NCI-H774 (cell line): ENCODE results near the gene DNM3.

Experiments
- DNase-seq: peaks from one replicate; lab custom pipeline; 2025; lab: John Stamatoyannopoulos, UW

Gene DNM3

DNA sequence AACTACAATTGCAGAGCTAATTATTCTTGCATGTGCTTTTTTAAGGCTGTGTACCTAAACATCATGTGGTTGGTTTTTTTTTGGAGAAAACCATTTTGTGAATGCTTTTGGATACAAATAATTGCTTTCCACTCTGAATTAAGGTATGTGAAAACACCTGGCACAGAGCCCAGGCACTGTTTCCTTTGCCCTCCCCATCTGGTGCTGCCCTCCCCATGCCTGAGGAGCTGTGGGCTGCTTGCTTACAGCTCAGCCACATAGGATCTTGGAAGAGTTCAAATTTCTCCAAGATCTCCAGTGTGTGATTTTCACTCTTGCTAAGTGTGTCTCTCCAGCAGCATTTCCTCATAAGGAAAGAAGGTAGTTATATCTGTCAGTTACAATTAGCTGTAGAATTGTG lies 27.8 kb downstream of the DNM3 start:
- DNase-seq: no peak

DNA sequence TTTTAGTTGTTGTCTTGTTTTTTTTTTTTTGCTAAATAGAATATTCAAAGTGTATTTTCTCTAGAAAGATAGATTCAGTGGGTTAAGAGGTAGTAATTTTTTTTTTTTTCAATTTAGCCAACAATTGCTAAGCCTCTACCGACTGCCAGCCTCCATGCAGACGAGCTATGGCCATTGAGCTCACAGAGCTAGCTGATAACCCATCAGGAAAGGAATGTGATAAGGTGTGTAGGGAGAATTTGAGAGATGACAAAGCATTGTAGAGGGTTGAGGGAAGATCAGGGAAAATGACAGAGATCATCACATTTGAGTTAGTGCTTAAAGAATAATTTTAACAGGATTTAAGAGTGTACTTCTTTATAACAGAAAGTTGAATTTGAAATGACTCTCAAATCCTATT lies 30.6 kb downstream of the DNM3 start:
- DNase-seq: no peak

DNA sequence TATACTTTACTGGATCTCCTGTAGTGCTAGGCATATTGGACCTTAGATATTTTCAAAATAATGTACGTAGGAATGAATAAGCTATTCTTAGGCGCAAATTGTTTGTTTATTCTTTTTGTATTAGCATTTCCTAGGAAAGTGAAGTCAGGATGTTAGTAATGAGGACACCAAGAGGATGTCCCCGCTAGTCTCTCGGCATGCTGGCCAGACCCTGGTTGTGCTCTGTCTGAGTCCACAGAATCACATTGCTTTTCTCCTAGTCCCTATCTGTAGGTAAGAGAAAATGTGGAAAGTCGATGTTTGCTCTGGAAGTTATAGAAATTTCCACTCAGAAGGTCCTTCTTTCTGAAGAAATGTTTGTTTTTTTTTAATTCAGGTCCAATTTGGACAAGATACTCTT lies 31.1 kb downstream of the DNM3 start:
- DNase-seq: no peak

DNA sequence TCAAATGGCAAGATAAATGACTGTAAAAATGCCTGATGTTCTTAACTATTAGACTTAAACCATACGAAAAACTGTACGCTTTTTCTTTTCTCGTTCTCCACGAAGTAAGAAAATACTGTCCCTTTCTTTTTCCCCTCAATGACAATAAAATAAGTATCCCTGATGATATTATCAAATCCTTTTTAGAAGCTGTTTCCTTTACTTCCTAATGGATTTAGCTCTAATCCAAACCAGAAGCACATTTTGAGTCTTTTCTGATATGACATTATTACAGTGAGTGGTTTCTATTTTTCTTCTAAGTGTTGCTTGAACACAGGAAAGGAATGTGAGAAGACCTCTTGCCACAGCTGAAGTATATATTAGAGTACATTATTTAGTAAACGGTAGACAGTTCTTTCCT lies 32.4 kb downstream of the DNM3 start:
- DNase-seq: no peak

DNA sequence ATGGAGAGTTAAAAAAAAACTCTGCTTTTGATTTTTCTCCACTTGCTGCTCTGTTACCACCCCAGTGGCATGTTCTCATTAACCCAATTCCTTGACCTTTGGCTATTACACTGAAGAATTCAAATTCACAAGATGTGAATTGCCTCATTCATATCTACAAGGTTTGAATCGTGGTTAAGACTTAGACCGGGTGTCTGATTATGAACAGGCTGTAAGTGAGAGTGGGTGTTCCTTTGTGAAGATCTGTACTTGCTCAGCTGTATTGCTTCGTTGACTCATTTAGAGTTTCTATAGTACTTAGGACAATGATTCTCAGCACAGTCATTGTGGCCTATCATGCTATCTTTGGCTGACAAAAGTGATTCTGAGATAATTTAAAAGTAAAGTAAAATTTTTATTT lies 36.4 kb downstream of the DNM3 start:
- no peak for DNase-seq

DNA sequence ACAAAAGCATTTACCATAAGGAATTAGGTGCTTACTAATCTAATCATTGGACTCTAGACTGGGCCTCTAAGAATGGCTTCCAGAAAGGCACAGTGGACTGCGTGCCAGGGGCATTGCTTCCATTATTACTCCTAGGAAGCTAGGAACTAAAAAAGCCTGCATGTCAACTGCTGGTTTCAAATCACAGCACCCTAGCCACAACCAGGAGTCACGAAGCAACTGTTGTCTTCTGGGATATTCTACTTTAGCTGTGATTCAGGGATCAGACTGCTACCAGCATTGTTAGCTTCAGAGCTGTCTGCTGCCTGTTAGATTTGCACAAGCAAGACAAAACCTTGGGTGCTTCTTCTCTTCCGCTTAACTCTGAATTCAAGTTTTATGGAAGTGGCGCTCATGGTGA lies 38.3 kb downstream of the DNM3 start:
- DNase-seq: no peak

DNA sequence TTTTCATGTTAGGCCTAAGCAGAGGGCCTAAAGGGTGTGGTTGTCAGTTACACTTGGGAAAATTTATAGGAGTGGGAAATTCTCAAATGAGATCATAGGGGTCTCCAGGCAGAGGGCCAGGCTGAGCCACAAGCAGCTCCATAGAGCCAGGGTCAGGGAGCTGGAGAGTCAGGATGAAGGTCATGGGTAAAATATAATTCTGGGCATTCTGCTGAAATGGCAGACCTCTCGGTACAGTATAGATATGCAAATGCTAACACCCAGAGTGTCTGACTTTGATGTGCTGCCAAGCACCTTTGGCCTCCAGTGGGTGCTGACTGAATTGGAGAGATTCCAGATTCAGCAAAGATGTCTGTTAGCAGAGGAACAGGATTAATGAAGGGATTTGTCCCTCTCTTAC lies 40.1 kb downstream of the DNM3 start:
- DNase-seq: no peak

DNA sequence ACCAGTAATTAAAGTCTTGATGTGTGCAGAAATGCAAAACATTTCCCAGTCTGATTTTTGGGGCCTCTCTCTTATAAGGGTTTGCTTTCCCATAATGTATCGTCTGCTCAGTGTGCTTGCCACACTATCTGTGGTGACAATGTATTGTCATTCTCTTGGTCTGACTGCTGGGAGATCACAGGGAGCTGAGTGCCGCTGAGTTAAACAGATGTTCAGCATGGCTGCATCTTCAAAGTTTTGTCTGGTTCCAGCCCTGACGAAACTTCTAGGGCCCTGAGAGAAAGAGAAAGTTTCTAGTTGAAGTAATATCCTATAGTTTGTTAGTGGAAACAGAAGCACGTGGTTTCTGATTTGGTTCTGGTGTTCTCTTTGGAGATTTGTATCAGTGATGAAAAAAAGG lies 42.6 kb downstream of the DNM3 start:
- DNase-seq: no peak

DNA sequence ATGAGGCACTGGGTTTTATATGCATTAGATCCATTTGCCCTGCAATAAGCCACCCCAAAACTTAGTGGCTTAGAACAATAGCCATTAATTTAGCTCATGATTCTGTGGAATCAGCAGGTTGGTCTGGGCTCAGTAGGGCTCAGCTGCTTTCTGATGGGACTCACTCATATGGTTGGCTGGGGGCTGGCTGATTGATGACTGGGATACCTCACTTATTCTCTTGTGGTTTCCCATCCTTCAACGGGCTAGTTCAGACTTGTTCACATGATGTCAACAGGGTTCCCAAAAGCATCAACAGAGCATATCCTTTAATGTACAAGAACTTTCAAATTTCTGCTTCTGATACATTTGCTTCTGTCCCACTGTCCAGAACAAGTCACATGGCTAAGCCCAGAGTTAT lies 43.2 kb downstream of the DNM3 start:
- DNase-seq: no peak

DNA sequence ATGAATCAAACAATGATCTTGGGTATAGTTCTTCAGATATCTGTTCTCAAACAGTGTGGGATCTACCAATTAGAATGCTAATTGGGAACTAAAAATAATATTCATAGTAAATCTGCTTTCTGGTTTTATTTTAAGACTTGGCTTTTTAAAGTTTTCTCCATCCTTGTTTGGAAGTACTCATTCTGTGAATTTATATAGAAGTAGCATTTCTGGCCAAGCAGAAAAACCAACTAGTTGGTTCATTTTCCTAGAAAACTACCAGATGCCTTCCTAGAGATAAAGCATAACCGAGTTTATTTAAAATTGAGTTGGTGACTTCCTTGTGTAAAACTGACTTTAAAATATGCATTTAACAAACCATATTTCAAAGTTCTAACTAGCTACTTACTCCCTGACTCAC lies 48.8 kb downstream of the DNM3 start:
- no peak for DNase-seq

DNA sequence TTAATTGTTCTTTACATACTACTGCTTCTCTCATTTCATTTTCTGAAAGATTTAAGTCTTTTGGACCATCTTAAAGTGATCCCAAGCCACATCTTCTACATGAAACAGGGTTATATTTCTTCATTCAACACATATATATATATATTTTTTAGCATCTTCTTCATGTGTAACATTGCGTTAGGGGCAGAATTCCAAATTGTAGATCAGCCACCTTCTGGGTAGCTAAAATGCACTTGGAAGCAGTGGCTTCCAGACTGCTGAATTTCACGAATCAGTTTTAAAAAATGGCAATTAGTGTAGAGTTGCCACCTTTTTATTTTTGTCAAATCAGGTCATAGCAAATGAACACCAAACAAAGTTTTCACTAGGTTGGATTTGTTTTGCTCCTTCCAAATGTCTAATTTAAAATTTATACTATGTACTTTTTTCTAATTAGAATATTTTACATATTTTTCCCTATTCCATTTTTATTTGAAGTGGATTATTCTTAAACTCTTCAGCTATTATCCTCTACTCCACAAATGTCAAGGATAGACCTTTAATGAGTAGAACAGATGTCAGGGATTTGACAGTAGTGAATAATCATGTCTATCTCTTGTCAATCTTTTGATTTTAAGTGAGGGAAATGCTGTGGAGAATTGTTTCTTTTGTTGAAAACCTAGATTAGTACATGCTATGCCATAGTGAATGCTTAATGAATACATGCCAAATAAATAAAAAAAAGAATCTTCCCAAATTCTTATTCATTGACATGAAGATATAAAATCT lies 55.8 kb downstream of the DNM3 start:
- no peak for DNase-seq

DNA sequence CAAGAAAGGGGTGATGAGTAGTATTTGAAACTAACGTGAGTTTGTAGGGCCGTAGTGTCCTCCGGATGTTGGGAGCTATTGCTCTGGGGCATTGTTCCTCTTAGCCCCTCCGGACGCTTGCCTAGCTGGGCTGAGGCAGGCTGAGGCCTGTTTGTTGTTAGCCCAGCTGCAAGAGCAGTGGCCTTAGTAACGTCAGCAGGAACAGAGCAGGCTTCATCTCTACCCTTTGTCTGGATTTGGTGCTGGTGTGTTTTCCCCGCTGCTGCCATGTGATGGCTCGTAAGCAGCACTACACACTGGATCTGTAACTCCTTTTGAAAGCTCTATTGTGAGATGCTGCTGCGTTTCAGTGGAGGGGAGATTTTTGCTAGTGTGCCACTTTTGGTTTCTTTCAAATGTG lies 57.6 kb downstream of the DNM3 start:
- peak; percentile 72 for DNase-seq

DNA sequence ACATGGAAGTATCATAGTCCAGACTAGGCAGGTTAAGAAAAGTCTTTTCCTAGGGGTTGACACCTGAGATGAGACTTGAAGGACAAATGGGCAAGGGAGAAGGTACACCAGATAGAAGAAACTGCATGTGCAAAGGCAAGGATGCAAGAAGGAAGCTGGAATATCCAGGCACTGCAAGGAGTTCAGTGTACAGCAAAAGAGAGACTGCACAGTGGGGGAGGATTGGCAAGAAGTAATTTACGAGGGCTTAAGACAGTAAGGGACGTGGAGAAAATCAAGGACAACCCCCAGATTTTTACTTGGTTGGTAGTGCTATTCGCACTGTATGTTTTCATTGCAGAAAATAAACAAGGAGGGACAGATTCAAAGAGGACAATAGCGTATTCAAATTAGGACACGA lies 58.5 kb downstream of the DNM3 start:
- DNase-seq: no peak

DNA sequence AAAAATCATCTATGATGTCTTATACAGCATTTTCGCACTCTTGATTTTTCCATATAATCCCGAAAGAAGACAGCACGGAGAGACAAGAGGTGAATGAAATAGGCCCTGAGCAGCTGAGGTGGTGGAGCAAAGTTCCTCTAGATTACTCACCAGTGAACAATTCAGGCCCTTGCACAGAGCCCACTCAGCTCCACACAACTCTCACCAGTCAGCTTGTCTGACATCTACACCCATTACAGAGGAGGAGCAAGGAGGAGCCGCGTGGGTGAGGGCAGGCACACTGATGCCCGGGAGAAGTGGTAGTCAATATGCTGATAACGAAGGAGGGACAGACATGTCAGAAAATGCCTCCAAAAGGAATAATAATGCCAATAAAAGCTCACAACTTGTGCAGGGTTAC lies 59.9 kb downstream of the DNM3 start:
- DNase-seq: no peak

DNA sequence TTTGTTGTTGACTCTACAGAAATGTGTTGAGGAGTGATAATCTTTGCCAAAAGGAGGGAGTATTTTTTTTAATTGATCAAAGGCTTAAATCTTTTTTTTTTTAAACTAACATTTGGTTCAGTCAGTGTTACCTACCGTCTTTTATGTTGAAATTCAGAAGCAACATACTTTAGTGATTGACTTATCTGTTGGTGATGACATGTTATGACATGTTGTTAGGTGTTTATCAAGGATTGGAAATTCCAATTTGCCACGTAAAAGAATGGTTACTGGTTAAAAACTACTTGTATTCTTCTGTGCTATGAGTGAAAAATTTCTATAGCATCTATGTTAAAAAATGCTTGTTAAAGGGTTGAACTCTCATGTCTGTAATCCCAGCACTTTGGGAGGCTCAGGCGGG lies 61.2 kb downstream of the DNM3 start:
- DNase-seq: no peak

DNA sequence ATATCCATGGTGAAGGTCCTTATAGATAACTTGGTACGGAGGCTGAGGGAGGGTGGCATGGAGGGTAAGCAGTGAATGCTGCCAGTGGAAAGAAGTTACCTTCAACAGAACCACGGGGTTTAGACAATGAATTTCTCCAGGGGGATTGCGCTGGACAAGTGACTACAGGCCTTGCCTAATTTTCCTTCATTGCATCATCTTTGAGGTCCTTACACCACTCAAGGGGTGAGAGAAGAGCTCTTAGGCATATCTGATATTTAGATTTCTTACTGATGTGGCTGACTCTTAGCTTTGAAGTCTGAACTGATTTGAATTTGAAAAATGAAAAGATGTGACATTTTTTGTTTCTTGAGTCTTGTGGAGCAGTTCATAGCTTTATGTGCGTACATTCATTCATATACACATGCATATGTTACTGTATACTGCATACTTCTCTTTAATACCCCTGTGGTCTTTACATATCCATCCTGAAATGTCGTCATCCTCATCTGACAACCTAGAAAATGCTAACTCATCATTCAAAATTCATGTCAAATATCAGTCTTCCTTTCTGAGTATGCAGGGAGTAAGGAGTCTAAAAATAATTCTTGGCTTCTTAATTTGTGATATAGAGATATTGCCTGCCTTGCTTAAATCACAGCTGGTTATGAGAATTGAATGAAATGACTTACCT lies 63.6 kb downstream of the DNM3 start:
- DNase-seq: no peak

DNA sequence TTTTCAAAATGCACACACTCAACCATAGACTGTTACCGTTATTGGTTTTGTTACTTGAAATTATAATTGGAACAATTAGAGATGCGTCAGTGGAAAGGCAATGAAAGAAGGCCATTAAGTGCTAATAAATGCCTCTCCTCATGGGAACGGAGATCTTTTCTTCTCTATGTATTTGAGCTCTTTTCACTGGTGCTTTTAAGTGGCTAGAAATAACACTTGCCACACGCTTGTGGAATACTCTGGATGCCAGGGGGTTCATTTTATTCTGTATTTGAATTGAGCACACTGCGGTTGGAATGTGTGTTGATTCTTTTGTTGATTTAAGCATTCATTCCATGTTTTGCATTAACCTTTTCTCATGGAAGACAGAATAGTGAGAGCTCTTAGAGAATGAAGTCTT lies 68.4 kb downstream of the DNM3 start:
- DNase-seq: peak; percentile 43

DNA sequence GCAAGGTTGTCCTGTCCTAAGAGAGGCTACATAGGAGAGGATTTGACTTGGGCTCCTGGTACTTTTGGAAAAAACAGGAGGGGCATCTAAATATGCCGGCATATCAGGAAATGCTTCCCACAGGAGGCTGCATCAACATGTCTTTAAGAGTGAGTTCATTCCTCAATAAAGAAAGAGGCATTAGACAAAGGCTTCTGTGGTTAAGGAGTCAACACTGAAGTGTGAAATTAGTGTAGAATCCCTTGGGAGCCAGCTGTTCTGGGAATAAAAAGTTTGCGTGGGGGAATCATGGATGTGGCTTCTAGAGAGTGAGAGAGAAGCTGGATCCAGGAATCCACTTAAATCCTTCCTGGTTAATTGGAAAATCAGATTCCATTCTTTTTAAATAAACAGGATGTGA lies 69.5 kb downstream of the DNM3 start:
- no peak for DNase-seq

DNA sequence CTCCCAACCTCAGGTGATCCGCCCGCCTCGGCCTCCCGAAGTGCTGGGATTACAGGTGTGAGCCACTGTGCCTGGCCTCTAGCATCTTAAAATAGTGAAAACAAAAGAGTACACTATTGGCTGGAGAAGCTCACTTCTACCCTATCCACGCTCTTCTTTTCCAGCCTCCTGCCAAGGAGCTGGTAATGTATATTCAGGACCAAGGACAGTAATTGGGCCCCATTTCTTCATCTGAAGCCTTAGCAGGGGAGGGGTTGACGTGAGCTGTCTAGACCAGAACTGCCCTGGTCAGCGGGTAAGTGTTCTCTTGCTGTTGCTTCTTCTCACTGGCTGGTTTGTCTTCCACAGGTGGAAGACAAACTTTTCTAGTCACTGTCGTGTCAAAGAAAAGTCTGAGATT lies 70.2 kb downstream of the DNM3 start:
- DNase-seq: no peak

DNA sequence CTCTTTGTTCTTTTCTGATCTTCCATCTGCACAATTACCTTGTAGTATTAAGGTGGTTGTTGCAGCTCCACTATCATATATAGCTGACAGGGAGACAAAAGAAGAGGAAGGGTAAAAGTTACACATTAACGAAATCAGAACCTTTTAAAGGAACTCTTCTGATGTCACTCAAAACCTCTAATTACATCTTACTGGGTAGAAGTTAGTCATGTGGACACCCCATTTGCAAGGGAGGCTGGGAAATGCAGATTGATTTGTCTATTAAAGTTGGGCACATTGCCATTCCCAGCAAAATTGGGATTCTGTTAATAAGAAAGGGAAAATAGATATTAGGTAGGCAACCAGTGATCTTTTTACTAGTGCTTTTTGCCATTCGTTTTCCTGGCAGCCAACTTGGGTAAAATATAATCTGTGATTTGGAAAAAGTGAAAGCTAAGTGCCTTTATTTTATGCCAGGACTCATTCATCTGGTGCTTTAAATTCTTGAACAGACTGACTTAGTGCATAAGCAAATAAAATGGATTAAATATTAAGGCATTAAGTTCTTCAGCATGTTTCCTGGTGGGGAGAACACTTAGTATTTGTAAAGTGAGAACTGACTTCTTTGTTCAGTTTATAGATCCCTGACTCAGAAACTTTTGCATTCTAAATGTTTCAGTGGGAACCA lies 71.3 kb downstream of the DNM3 start:
- no peak for DNase-seq

DNA sequence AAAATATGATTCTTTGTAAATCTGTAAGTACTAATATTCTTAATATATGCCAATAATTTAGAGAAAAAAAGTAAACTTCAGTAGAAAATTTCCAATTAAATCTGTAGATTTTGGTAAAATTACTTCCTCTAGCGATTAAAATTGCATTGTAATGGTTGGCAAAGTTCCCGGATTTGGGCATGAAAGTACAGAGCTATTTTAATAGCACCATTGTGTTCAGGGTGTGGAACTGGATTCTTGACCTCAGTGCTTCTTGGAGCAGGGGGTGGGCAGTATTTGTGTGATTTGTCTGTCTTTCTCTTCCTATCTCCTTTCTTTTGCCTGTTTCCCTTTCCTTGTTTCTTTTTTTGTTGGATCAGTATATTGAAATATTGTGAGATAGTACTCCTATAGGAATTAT lies 72.1 kb downstream of the DNM3 start:
- no peak for DNase-seq

DNA sequence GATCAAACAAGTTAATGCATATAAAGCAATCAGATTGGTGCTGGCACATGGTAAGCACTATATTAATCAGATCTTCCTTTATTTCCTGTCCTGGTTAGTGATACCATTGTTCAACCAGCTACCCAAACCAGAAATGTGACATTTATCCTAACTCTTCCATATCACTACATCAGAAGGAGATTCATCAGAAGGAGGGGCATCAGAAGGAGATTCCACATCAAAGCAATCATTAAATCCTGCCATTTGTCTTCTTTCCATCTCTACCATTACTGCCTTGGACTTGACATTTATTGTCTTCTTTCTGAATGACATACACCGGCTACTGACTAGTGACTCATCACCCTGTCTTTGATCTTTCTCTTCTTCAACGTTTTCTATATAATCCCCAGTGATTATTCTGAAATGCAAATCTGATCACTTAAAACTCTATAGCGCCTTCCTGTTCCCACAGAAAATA lies 75.0 kb downstream of the DNM3 start:
- no peak for DNase-seq

DNA sequence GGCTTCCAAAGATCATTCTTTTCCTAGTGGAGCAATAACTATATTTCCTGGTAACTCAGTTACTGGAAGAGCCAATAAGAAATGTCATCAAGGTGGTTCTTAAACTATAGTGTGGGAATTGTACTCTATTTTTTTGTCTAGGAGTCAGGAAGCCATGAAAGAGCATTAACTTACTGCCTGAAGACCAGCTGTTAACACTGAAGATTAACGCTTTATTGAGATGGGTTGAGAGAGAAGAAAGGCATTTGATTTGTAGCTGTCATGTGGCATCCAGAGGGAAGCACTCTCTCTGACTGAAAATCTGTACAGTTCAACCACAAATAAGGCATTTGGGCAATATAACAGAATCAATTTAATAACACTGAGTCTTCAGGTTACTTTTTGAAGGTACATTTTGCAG lies 76.0 kb downstream of the DNM3 start:
- DNase-seq: no peak
